Stimulated activated naive CD4-positive, alpha-beta T cell (primary cell): ENCODE results near the gene NFATC2IP.
"Not testable (repeated sequence)": the region's sequence is repeated elsewhere in the genome, so short reads cannot be mapped to it uniquely, and the experiment has no call there.

Source experiments
- DNase-seq, 6 experiments: peaks; one replicate each; lab custom pipeline; 2025; lab: John Stamatoyannopoulos, UW

NFATC2IP gene

DNA sequence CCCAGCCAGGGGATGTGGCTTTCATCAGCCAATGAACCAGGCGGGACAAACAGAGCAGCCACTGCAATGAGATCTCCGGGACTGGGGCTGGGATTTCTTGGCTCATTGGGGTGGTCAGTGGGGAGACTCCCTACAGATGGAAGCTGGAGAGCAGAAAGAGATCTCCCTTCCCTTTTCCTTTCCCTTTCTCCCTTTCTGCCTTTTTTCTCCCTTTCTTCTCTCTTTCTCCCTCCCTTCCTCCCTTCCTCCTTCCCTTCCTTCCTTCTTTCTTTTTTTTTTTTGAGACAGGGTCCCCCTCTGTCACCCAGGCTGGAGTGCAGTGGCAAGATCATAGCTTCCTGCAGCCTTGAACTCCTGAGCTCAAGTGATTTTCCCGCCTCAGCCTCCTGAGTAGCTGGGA lies 48.1 kb downstream of the NFATC2IP start:
- DNase-seq = no peak

DNA sequence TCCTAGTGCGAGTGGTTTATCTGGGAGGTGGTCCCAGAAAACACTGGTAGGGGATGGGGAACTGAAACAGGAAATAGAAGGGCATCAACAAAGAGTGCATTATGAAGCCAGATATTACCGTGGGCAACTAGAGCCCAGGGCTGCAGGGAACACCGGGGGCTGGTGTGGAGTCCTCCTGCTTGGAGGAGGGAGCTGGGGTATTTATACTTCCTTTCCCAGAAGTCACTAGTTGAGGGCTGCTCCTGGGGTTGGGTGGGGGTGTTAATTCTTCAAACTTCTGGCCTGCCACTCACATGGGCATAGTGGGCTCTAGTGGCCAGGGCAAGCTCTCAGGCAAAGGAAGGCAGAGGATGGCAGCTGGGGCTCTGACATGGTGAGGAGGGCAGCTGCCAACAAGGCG lies 48.8 kb downstream of the NFATC2IP start:
- no peak for DNase-seq

GRCh38 chr16:29000019-29000418 lies 49.3 kb downstream of the NFATC2IP start:
- no peak for DNase-seq

GRCh38 chr16:29004496-29005139 lies 53.9 kb downstream of the NFATC2IP start:
- DNase-seq = not testable (repeated sequence)

DNA sequence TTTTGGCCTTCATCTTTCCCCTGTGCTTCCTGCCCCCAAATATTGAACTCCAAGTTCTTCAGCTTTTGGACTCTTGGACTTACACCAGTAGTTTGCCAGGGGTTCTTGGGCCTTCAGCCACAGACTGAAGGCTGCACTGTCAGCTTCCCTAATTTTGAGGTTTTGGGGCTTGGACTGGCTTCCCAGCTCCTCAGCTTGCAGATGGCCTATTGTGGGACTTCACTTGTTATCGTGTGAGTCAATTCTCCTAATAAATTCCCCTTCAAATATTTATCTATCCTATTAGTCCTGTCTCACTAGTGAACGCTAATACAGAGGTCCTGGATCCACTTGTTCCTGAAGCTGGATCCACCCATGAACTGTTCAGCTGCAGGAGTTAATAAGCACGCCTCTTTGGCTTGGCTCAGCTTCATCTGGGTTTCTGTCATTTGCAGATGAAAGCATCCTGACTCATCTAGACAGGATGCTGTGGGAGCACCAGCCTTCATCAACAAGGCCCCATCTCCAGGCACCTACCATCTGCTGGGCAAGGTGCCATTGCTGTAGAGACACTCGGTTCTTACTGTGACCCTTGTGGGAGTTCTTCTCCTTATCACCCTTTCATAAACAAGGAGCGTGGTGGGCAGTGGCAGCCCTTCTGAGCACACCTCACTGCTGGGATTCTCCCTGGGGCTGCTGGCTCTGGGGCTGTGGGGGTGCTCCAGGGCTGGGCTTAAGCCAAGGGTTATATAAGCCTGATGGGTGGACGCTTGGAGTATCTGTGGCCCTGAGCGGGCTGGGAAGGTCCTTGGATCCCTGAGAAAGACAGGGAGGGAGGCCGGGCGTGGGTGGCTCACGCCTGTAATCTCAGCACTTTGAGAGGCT lies 57.2 kb downstream of the NFATC2IP start:
- peak; percentile 36 to 63 (median 48) for DNase-seq

GRCh38 chr16:29009050-29009837 lies 58.5 kb downstream of the NFATC2IP start:
- DNase-seq = peak in 2 of 6 experiments; percentile 16 to 21

GRCh38 chr16:29009838-29010166 lies 59.1 kb downstream of the NFATC2IP start:
- DNase-seq = no peak

DNA sequence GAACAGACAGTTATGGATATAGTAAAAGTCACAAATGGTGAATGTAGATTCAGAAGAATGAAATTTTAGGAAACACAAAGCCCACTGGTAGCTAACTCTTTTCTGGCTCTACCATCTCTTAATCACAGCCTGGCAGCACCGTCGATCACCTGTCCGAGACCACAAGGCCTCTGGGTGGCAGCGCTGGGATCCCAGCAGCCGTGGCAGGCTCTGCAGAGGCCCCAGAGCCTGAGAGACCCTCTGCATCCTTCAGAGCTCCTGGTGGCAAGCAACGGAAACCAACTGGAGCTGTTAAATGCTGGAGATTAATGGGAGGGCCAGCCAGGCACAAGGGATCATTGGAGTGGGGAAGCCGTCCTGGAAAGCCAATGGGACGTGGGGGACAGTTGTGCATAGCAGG lies 60.4 kb downstream of the NFATC2IP start:
- no peak for DNase-seq

DNA sequence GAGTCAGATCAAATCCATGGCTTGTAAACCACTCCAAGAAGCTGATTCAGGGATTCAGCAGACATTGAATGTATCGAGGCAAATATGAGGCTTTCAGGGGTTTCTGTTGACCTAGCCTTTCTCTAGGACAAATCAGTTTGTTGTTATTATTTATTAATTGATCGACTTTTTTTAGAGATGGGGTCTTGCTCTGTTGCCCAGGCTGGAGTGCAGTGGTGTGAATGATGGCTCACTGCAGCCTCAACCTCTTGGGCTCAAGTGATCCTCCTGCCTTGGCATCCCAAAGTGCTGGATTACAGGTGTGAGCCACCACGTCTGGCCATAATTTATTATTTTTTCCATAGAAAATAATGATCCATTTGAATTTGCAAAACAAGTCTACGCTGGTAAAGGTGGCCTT lies 61.1 kb downstream of the NFATC2IP start:
- DNase-seq = no peak

DNA sequence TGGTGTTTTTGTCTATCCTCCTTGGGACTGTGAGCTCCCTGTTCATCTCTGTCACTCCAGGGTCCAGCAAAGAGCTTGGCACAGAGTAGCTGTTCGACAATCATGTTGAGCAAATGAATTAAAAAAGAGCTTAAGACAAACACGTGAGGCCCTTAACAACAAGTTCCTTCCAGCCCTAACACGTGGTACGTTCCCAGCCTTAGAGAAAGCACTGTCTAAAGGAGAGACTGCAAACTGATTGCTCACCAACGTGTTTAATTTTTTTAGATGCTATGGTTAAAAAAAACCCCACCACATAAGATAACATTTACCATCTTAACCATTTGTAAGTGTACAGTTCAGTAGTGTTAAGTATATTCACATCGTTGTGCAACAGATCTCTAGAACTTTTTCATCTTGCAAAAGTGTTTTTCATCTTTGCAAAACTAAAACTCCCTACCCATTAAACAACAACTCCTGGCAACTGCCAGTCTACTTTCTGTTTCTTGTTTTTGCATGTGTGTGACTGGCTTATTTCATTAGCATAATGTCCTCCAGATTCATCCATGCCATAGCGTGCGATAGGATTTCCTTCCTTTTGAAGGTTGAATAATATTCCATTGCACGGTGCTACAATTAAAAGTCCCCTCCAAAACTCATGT lies 62.3 kb downstream of the NFATC2IP start:
- DNase-seq = peak in 5 of 6 experiments; percentile 21 to 80 (median 78)

- no peak for DNase-seq
Measured at GRCh38 chr16:29014561-29015069, 63.9 kb downstream of the NFATC2IP start.
